WTC11 (cell line): ENCODE data around the gene NCOA1. TPM values are rescaled to one million over a fixed set of nuclear protein-coding genes. Genes with fewer than 3 reads are reported as not detected.

Experiments
- ATAC-seq: fragments of 200-7000 bp; cut with Tn5 transposase; 2 replicates; pipeline ENCODE4 v1.10.0; 2021; ENCODE audit warnings: mild to moderate bottlenecking, moderate library complexity
- CTCF ChIA-PET: fragments of 300-600 bp; sonication (Branson Sonifier 250); formaldehyde crosslinking; loops from one replicate; lab custom pipeline; 2021; ENCODE audit warnings: antibody characterized with exemption; lab: Charles Lee
- POLR2A ChIA-PET: fragments of 350-600 bp; sonication (Branson Sonifier 250); formaldehyde crosslinking; loops from one replicate; lab custom pipeline; 2021; ENCODE audit warnings: antibody characterized with exemption; lab: Charles Lee
- DNase-seq: peaks from one replicate; pipeline ENCODE4 v3.0.0; 2021; ENCODE audit warnings: low spot score
- H3K27ac Mint-ChIP-seq: 2 replicates; pipeline ENCODE4 v1.8.0; 2021; ENCODE audit warnings: mixed read lengths
- H3K27me3 Mint-ChIP-seq: 2 replicates; pipeline ENCODE4 v1.8.0; 2021; ENCODE audit warnings: low read depth, mild to moderate bottlenecking, moderate library complexity, mixed read lengths
- H3K36me3 Mint-ChIP-seq: 2 replicates; pipeline ENCODE4 v1.8.0; 2021; ENCODE audit warnings: mixed read lengths
- H3K4me1 Mint-ChIP-seq: 2 replicates; pipeline ENCODE4 v1.8.0; 2022; ENCODE audit warnings: mixed read lengths
- H3K4me3 Mint-ChIP-seq: 2 replicates; pipeline ENCODE4 v1.8.0; 2021; ENCODE audit warnings: mild to moderate bottlenecking, moderate library complexity, mixed read lengths
- H3K9me3 Mint-ChIP-seq: 2 replicates; pipeline ENCODE4 v1.8.0; 2021; ENCODE audit warnings: mixed read lengths
- CBFB ChIP-seq: sonication (generic); formaldehyde crosslinking; IDR thresholded peaks from 2 replicates; pipeline ENCODE4 v1.8.1; 2022; ENCODE audit warnings: mild to moderate bottlenecking, low read depth, missing genetic modification reagents
- CREB1 ChIP-seq: sonication (generic); formaldehyde crosslinking; IDR thresholded peaks from 2 replicates; pipeline ENCODE4 v1.8.0; 2023; ENCODE audit warnings: mild to moderate bottlenecking, missing genetic modification reagents
- FOXJ3 ChIP-seq: sonication (generic); formaldehyde crosslinking; IDR thresholded peaks from 2 replicates; pipeline ENCODE4 v1.9.0; 2021; ENCODE audit warnings: missing genetic modification reagents, mild to moderate bottlenecking, borderline replicate concordance
- FOXP1 ChIP-seq: sonication (generic); formaldehyde crosslinking; IDR thresholded peaks from 2 replicates; pipeline ENCODE4 v1.8.0; 2022; ENCODE audit warnings: missing genetic modification reagents, mild to moderate bottlenecking, moderate library complexity, borderline replicate concordance
- GABPB1 ChIP-seq: sonication (generic); formaldehyde crosslinking; IDR thresholded peaks from 2 replicates; pipeline ENCODE4 v1.8.1; 2023; ENCODE audit warnings: mild to moderate bottlenecking, missing genetic modification reagents
- JUN ChIP-seq: sonication (generic); formaldehyde crosslinking; IDR thresholded peaks from 2 replicates; pipeline ENCODE4 v1.8.0; 2023; ENCODE audit warnings: mild to moderate bottlenecking, missing genetic modification reagents
- NFYB ChIP-seq: sonication (generic); formaldehyde crosslinking; conservative IDR thresholded peaks from 2 replicates; pipeline ENCODE4 v1.8.0; 2022; ENCODE audit warnings: low read depth, missing genetic modification reagents
- RELA ChIP-seq: sonication (generic); formaldehyde crosslinking; IDR thresholded peaks from 2 replicates; pipeline ENCODE4 v1.8.1; 2022; ENCODE audit warnings: missing genetic modification reagents, mild to moderate bottlenecking, borderline replicate concordance
- TP53 ChIP-seq: sonication (generic); formaldehyde crosslinking; IDR thresholded peaks from 2 replicates; pipeline ENCODE4 v1.8.1; 2023; ENCODE audit warnings: mild to moderate bottlenecking, missing genetic modification reagents
- ZNF121 ChIP-seq: sonication (generic); formaldehyde crosslinking; IDR thresholded peaks from 2 replicates; pipeline ENCODE4 v1.8.0; 2023; ENCODE audit warnings: missing genetic modification reagents
- ZNF219 ChIP-seq: sonication (generic); formaldehyde crosslinking; IDR thresholded peaks from 2 replicates; pipeline ENCODE4 v1.8.0; 2023; ENCODE audit warnings: missing genetic modification reagents, mild to moderate bottlenecking, borderline replicate concordance
- ZNF416 ChIP-seq: fragments of 250-450 bp; sonication (Bioruptor Pico); IDR thresholded peaks from 2 replicates; pipeline ENCODE4 v1.9.0; 2021; ENCODE audit warnings: mild to moderate bottlenecking, inconsistent platforms
- ZNF671 ChIP-seq: fragments of 250-450 bp; sonication (Bioruptor Pico); IDR thresholded peaks from 2 replicates; pipeline ENCODE4 v1.8.0; 2021; ENCODE audit warnings: mild to moderate bottlenecking
- total RNA-seq: library from RNA; stranded (reverse); gene quantifications from 3 replicates; pipeline ENCODE4 v1.2.3, GENCODE V29; 2021
- TF ChIP-seq, protein P1 (sequence below): sonication (generic); formaldehyde crosslinking; IDR thresholded peaks from 2 replicates; pipeline ENCODE4 v1.8.1; 2022; ENCODE audit warnings: low read depth, missing genetic modification reagents, borderline replicate concordance
- TF ChIP-seq, protein P2 (sequence below): sonication (generic); formaldehyde crosslinking; IDR thresholded peaks from 2 replicates; pipeline ENCODE4 v1.8.1; 2023; ENCODE audit warnings: mild to moderate bottlenecking, missing genetic modification reagents
- TF ChIP-seq, protein P3 (sequence below): sonication (generic); formaldehyde crosslinking; IDR thresholded peaks from 2 replicates; pipeline ENCODE4 v1.8.0; 2022; ENCODE audit warnings: mild to moderate bottlenecking, missing genetic modification reagents
- TF ChIP-seq, protein P4 (sequence below): sonication (generic); formaldehyde crosslinking; IDR thresholded peaks from 2 replicates; pipeline ENCODE4 v1.8.0; 2022; ENCODE audit warnings: missing genetic modification reagents
- TF ChIP-seq, protein P5 (sequence below): sonication (generic); formaldehyde crosslinking; conservative IDR thresholded peaks from 2 replicates; pipeline ENCODE4 v1.8.1; 2023; ENCODE audit warnings: mild to moderate bottlenecking, low read depth, missing genetic modification reagents, moderate library complexity
- TF ChIP-seq, protein P6 (sequence below): fragments of 250-450 bp; sonication (Bioruptor Pico); IDR thresholded peaks from 2 replicates; pipeline ENCODE4 v1.8.0; 2021; ENCODE audit warnings: mild to moderate bottlenecking

Gene NCOA1
- total RNA-seq, 1 experiment from 2014 or later: 16.9 TPM

DNA sequence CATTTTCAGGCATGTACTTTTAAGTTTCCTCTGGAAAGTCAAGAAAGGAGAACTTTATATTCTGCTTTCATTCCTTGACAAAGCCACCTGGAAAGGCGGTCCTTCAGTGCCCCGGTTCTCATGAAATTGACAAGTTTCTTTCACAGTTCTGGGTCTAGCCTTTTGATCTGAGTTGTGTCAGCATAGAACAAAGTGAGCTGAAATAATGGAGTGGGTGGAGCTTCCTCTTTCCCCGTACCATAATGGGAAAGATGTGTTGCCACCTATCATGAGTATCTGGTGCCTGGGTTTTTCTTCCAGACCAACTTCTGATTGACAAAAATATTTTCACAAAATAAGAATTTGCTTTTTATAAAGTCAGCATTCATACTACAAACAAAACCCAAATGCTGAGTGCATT is 252.9 kb downstream of the NCOA1 start:
- DNase-seq (no peak), ATAC-seq (no peak)
- CTCF ChIA-PET: no interaction called here
- no peaks in the 10 kb centered on the region for H3K4me1 Mint-ChIP-seq
- no peak overlapping the region for H3K4me3 Mint-ChIP-seq
- POLR2A ChIA-PET: no interaction called here
- H3K9me3 Mint-ChIP-seq: no peaks in the 10 kb centered on the region
- no peaks in the 10 kb centered on the region for H3K36me3 Mint-ChIP-seq
- no peak overlapping the region for H3K27ac Mint-ChIP-seq
- no peaks in the 10 kb centered on the region for H3K27me3 Mint-ChIP-seq
- TF ChIP-seq, protein P1, sequence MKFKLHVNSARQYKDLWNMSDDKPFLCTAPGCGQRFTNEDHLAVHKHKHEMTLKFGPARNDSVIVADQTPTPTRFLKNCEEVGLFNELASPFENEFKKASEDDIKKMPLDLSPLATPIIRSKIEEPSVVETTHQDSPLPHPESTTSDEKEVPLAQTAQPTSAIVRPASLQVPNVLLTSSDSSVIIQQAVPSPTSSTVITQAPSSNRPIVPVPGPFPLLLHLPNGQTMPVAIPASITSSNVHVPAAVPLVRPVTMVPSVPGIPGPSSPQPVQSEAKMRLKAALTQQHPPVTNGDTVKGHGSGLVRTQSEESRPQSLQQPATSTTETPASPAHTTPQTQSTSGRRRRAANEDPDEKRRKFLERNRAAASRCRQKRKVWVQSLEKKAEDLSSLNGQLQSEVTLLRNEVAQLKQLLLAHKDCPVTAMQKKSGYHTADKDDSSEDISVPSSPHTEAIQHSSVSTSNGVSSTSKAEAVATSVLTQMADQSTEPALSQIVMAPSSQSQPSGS (CRISPR knock-in tag): no peak
- no peak for TF ChIP-seq ZNF671 (CRISPR knock-in tag)
- TF ChIP-seq JUN (CRISPR knock-in tag): no peak

DNA sequence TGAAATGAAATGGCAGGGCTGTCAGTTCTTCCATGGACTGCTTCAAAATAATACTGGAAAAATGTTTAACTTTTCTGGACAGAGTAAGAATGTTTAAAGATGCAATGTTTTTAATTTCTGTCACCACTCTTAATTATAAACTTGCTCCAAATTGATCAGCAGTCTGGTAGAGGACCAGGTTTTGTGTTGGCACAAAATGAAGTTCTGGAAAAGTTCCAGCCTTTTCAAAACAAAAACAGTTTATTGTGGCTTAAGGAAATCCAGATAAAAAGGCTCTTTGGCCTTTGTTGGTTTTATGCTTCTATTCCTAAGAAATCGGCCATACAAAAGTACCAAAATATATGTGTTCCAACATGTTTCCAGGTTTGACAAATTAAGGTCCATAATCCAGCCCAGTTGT is 253.3 kb downstream of the NCOA1 start:
- no peak for TF ChIP-seq TP53 (CRISPR knock-in tag)
- TF ChIP-seq, protein P2, sequence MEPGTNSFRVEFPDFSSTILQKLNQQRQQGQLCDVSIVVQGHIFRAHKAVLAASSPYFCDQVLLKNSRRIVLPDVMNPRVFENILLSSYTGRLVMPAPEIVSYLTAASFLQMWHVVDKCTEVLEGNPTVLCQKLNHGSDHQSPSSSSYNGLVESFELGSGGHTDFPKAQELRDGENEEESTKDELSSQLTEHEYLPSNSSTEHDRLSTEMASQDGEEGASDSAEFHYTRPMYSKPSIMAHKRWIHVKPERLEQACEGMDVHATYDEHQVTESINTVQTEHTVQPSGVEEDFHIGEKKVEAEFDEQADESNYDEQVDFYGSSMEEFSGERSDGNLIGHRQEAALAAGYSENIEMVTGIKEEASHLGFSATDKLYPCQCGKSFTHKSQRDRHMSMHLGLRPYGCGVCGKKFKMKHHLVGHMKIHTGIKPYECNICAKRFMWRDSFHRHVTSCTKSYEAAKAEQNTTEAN (CRISPR knock-in tag): no peak
- no peak for TF ChIP-seq NFYB (CRISPR knock-in tag)
- TF ChIP-seq, protein P3, sequence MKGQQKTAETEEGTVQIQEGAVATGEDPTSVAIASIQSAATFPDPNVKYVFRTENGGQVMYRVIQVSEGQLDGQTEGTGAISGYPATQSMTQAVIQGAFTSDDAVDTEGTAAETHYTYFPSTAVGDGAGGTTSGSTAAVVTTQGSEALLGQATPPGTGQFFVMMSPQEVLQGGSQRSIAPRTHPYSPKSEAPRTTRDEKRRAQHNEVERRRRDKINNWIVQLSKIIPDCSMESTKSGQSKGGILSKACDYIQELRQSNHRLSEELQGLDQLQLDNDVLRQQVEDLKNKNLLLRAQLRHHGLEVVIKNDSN (CRISPR knock-in tag): no peak
- TF ChIP-seq ZNF121: no peak
- TF ChIP-seq, protein P4, sequence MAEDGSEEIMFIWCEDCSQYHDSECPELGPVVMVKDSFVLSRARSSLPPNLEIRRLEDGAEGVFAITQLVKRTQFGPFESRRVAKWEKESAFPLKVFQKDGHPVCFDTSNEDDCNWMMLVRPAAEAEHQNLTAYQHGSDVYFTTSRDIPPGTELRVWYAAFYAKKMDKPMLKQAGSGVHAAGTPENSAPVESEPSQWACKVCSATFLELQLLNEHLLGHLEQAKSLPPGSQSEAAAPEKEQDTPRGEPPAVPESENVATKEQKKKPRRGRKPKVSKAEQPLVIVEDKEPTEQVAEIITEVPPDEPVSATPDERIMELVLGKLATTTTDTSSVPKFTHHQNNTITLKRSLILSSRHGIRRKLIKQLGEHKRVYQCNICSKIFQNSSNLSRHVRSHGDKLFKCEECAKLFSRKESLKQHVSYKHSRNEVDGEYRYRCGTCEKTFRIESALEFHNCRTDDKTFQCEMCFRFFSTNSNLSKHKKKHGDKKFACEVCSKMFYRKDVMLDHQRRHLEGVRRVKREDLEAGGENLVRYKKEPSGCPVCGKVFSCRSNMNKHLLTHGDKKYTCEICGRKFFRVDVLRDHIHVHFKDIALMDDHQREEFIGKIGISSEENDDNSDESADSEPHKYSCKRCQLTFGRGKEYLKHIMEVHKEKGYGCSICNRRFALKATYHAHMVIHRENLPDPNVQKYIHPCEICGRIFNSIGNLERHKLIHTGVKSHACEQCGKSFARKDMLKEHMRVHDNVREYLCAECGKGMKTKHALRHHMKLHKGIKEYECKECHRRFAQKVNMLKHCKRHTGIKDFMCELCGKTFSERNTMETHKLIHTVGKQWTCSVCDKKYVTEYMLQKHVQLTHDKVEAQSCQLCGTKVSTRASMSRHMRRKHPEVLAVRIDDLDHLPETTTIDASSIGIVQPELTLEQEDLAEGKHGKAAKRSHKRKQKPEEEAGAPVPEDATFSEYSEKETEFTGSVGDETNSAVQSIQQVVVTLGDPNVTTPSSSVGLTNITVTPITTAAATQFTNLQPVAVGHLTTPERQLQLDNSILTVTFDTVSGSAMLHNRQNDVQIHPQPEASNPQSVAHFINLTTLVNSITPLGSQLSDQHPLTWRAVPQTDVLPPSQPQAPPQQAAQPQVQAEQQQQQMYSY (CRISPR knock-in tag): no peak
- TF ChIP-seq ZNF219 (CRISPR knock-in tag): no peak
- TF ChIP-seq, protein P5, sequence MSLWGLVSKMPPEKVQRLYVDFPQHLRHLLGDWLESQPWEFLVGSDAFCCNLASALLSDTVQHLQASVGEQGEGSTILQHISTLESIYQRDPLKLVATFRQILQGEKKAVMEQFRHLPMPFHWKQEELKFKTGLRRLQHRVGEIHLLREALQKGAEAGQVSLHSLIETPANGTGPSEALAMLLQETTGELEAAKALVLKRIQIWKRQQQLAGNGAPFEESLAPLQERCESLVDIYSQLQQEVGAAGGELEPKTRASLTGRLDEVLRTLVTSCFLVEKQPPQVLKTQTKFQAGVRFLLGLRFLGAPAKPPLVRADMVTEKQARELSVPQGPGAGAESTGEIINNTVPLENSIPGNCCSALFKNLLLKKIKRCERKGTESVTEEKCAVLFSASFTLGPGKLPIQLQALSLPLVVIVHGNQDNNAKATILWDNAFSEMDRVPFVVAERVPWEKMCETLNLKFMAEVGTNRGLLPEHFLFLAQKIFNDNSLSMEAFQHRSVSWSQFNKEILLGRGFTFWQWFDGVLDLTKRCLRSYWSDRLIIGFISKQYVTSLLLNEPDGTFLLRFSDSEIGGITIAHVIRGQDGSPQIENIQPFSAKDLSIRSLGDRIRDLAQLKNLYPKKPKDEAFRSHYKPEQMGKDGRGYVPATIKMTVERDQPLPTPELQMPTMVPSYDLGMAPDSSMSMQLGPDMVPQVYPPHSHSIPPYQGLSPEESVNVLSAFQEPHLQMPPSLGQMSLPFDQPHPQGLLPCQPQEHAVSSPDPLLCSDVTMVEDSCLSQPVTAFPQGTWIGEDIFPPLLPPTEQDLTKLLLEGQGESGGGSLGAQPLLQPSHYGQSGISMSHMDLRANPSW (CRISPR knock-in tag): no peak
- TF ChIP-seq CREB1 (CRISPR knock-in tag): no peak
- no peaks in the 10 kb centered on the region for H3K36me3 Mint-ChIP-seq
- DNase-seq: no peak
- ChIA-PET CTCF (interaction anchor here (0.7 kb wide), 1 partner anchor 182 kb away, joined by 4 read pairs; no protein-coding TSS in a partner anchor), POLR2A (no interaction called here)
- no peaks in the 10 kb centered on the region for H3K4me1 Mint-ChIP-seq
- H3K27me3 Mint-ChIP-seq: no peaks in the 10 kb centered on the region
- no peak for ATAC-seq
- no peak overlapping the region for H3K27ac Mint-ChIP-seq
- no peak overlapping the region for H3K4me3 Mint-ChIP-seq
- no peaks in the 10 kb centered on the region for H3K9me3 Mint-ChIP-seq

DNA sequence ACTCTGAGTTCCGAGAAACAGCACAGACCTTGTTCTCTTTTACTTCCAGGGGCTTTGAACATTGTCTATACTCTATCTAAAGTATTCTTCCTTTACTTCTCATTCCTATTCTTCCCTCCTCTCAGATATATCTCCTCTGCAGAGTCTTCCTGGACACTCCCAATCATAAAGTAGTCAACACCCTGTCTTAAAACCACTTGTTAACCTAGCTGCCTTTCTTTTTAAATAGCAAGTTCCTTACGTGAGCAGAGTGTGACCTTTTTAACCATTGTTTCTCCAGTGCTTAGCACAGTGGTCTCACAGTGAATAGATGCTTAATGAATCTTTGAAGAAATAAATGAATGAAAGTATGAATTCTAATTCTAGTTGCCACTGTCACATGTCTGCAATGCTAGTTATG is 254.8 kb downstream of the NCOA1 start:
- H3K27ac Mint-ChIP-seq: no peak overlapping the region
- ChIA-PET CTCF (no interaction called here), POLR2A (interaction anchor here (0.6 kb wide), 1 partner anchor 617 kb away, joined by 3 read pairs; no protein-coding TSS in a partner anchor)
- DNase-seq: no peak
- no peak overlapping the region for H3K4me3 Mint-ChIP-seq
- no peaks in the 10 kb centered on the region for H3K27me3 Mint-ChIP-seq
- H3K4me1 Mint-ChIP-seq: no peaks in the 10 kb centered on the region
- no peak for ATAC-seq
- H3K9me3 Mint-ChIP-seq: no peaks in the 10 kb centered on the region
- H3K36me3 Mint-ChIP-seq: no peaks in the 10 kb centered on the region
- TF ChIP-seq ZNF416: no peak
- TF ChIP-seq, protein P6, sequence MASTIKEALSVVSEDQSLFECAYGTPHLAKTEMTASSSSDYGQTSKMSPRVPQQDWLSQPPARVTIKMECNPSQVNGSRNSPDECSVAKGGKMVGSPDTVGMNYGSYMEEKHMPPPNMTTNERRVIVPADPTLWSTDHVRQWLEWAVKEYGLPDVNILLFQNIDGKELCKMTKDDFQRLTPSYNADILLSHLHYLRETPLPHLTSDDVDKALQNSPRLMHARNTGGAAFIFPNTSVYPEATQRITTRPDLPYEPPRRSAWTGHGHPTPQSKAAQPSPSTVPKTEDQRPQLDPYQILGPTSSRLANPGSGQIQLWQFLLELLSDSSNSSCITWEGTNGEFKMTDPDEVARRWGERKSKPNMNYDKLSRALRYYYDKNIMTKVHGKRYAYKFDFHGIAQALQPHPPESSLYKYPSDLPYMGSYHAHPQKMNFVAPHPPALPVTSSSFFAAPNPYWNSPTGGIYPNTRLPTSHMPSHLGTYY: no peak
- TF ChIP-seq, protein P5 (CRISPR knock-in tag): no peak
- no peak for TF ChIP-seq FOXP1 (CRISPR knock-in tag)
- no peak for TF ChIP-seq CBFB (CRISPR knock-in tag)
- TF ChIP-seq RELA (CRISPR knock-in tag): no peak
- no peak for TF ChIP-seq GABPB1
- TF ChIP-seq FOXJ3: no peak
